ENCODE data around the gene SCGB3A1.

DNA sequence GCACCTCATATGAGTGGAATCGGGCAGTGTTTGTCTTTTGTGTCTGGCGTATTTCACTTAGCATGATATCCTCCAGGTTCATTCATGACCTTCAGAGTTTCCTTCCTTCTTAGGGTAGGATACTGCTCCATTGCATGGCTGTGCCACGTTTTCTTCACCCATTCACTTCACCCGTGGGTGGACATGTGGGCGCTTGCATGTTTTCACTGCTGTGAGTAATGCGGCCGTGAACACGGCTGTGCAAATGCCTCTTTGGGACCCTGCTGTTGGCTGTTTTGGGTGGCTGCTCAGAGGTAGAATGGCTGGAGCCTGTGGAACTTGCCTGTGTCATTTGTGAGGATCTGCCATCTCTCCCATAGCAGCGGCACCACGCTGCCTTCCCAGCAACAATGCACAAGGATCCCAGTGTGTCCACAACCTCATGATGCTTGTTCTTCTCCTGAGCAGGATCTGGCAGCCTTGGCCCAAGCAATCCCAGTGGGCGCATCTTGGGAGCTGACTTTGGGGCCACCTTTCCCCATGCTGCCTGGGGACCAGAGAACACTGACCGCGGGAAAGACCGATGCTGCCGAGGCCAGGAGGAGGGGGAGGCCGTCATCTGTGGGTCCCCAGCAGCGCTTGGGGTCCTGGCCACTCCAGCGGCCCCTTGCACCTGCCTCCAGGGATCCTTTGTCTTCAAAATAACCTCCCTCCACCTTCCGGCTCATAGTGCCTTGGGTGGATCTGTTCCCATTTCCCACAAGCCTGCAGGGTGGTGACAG, 2.3 kb upstream of the SCGB3A1 start:
- TF ChIP-seq NFXL1 (CRISPR knock-in tag; IDR thresholded peaks at IDR 0.05) (no peak), TBL1XR1 (IDR thresholded peaks at IDR 0.05; ENCODE audit: low read length in 2 of 2) (no peak), TRIM24 (IDR thresholded peaks at IDR 0.05) (no peak), XRCC5 (IDR thresholded peaks at IDR 0.05; ENCODE audit: low read depth, low read length) (no peak)
